B cell (primary cell): Measurements from ENCODE around the gene ZNF532. TPM values are rescaled to one million over a fixed set of nuclear protein-coding genes. Genes with fewer than 3 reads are reported as not detected.

Source experiments
- ATAC-seq: fragments of 200-7000 bp; cut with Tn5 transposase; one replicate; pipeline ENCODE4 v1.10.0; 2021; ENCODE audit warnings: low read depth, mild to moderate bottlenecking, moderate number of reproducible peaks, moderate library complexity
- CTCF ChIA-PET: fragments of 350-600 bp; sonication (Branson Sonifier 250); formaldehyde crosslinking; loops from one replicate; lab custom pipeline; 2021; ENCODE audit warnings: antibody characterized with exemption, inconsistent platforms; lab: Charles Lee
- POLR2A ChIA-PET: fragments of 350-600 bp; sonication (Branson Sonifier 250); formaldehyde crosslinking; loops from one replicate; lab custom pipeline; 2021; ENCODE audit warnings: antibody characterized with exemption; lab: Charles Lee
- DNase-seq: peaks from one replicate; pipeline ENCODE4 v3.0.0; 2013
- H2AFZ ChIP-seq: 2 replicates; pipeline ENCODE4 v1.6.1; 2012; ENCODE audit warnings: mild to moderate bottlenecking, low read depth, low read length; ENCODE audit not compliant: insufficient read depth, poor library complexity, severe bottlenecking
- H3K27ac ChIP-seq, 2 donors: 1 replicate in 1 of 2; 2 replicates in 1 of 2; pipeline ENCODE4 v1.5.1; 2012 to 2013; ENCODE audit warnings: low read length in 2 of 2, mild to moderate bottlenecking in 2 of 2, moderate library complexity in 1 of 2
- H3K27me3 ChIP-seq, 4 experiments: fragments of 200-600 bp in 1 of 4; sonication (generic) in 1 of 4; replicated peaks in 1 of 4; 1 replicate in 2 of 4; 2 replicates in 2 of 4; pipeline versions ENCODE4 v1.6.1 to v1.7.0; 2013 to 2016; ENCODE audit warnings: low read length in 3 of 4, mild to moderate bottlenecking in 2 of 4, mixed read lengths in 1 of 4, moderate library complexity in 1 of 4; ENCODE audit not compliant: insufficient read depth in 4 of 4, control insufficient read depth in 3 of 4; ENCODE audit errors: control extremely low read depth in 1 of 4
- H3K36me3 ChIP-seq, 2 experiments: replicated peaks in 1 of 2; 1 replicate in 1 of 2; 2 replicates in 1 of 2; pipeline versions ENCODE4 v1.6.1 to v1.7.1; 2013; ENCODE audit warnings: low read length in 1 of 2; ENCODE audit not compliant: insufficient read depth in 2 of 2, control insufficient read depth in 1 of 2; ENCODE audit errors: control extremely low read depth in 1 of 2, extremely low read depth in 1 of 2
- H3K4me1 ChIP-seq, 2 donors: fragments of 200-600 bp in 1 of 2; sonication (generic) in 1 of 2; 1 replicate in 1 of 2; 2 replicates in 1 of 2; pipeline versions ENCODE4 v1.5.1 to v1.6.1; 2013 to 2017; ENCODE audit warnings: low read length in 2 of 2; ENCODE audit not compliant: control insufficient read depth in 2 of 2, insufficient read depth in 2 of 2
- H3K4me2 ChIP-seq: replicated peaks from 2 replicates; pipeline ENCODE3; 2012; ENCODE audit warnings: mild to moderate bottlenecking, low read depth, low read length; ENCODE audit not compliant: poor library complexity, severe bottlenecking
- H3K4me3 ChIP-seq, 5 experiments: fragments of 200-600 bp in 1 of 5; sonication (generic) in 1 of 5; 1 replicate in 3 of 5; 2 replicates in 2 of 5; pipeline versions ENCODE4 v1.5.1 to v1.7.0; 2011 to 2016; ENCODE audit warnings: low read length in 4 of 5, mild to moderate bottlenecking in 4 of 5, low read depth in 2 of 5, control low read depth in 1 of 5, moderate library complexity in 1 of 5; ENCODE audit not compliant: insufficient read depth in 1 of 5; ENCODE audit errors: control extremely low read depth in 1 of 5, extremely low read depth in 1 of 5
- H3K79me2 ChIP-seq: fragments of 200-600 bp; sonication (generic); one replicate; pipeline ENCODE4 v1.6.0; 2016; ENCODE audit warnings: low read length; ENCODE audit not compliant: control insufficient read depth, insufficient read depth
- H3K9ac ChIP-seq: fragments of 200-600 bp; sonication (generic); 2 replicates; pipeline ENCODE4 v1.6.1; 2017; ENCODE audit warnings: mild to moderate bottlenecking, low read length, moderate library complexity
- H3K9me3 ChIP-seq, 3 donors: one replicate each; pipeline versions ENCODE4 v1.6.1 to v1.7.1; 2013; ENCODE audit warnings: low read length in 2 of 3; ENCODE audit not compliant: control insufficient read depth in 2 of 3, insufficient read depth in 1 of 3; ENCODE audit errors: control extremely low read depth in 1 of 3
- H4K20me1 ChIP-seq: 2 replicates; pipeline ENCODE4 v1.6.0; 2012; ENCODE audit warnings: mild to moderate bottlenecking, low read length; ENCODE audit not compliant: insufficient read depth, control insufficient read depth, poor library complexity, severe bottlenecking
- H3K27ac Mint-ChIP-seq: one replicate; pipeline ENCODE4 v1.8.0; 2021; ENCODE audit warnings: mixed read lengths
- H3K27me3 Mint-ChIP-seq: one replicate; pipeline ENCODE4 v1.8.0; 2021; ENCODE audit warnings: mixed read lengths
- H3K4me1 Mint-ChIP-seq: one replicate; pipeline ENCODE4 v1.8.0; 2021; ENCODE audit warnings: mixed read lengths
- H3K4me3 Mint-ChIP-seq: one replicate; pipeline ENCODE4 v1.8.0; 2021; ENCODE audit warnings: mixed read lengths
- H3K9me3 Mint-ChIP-seq: one replicate; pipeline ENCODE4 v1.8.0; 2022; ENCODE audit warnings: mixed read lengths; ENCODE audit not compliant: insufficient read depth
- EZH2 ChIP-seq: IDR thresholded peaks from 2 replicates; pipeline ENCODE4 v1.6.1; 2012; ENCODE audit warnings: borderline replicate concordance, low read depth, mild to moderate bottlenecking, moderate library complexity, low read length; ENCODE audit not compliant: insufficient read depth, poor library complexity, severe bottlenecking
- WGBS: methylation state at CpG from one replicate; pipeline ENCODE4 v1.1.5; 2013; ENCODE audit warnings: missing lambda C conversion rate; ENCODE audit not compliant: insufficient coverage; 5-methylcytosine and 5-hydroxymethylcytosine counted together
- intact Hi-C: fragments of 100-400 bp; cut with micrococcal nuclease; formaldehyde crosslinking; loops from one replicate; pipeline ENCODE4 v1.10.0; 2022
- polyA plus RNA-seq: library from polyadenylated mRNA; depleted of rRNA; stranded (reverse); fragments of >200 nt; gene quantifications from 2 replicates; pipeline ENCODE4 v1.2.3, GENCODE V29; 2012
- total RNA-seq, 2 donors: library from RNA; stranded (reverse); fragments of 120-200 nt in 1 of 2; gene quantifications; 1 replicate in 1 of 2; 2 replicates in 1 of 2; pipeline versions ENCODE4 v1.2.3 to v1.2.4, GENCODE V29; 2013 to 2022
- TF ChIP-seq, protein P1 (sequence below): fragments of 200-600 bp; IDR thresholded peaks from one replicate; pipeline ENCODE4 v1.8.0; 2022; ENCODE audit warnings: antibody characterized with exemption, mild to moderate bottlenecking

The ZNF532 gene
- total and polyA plus RNA-seq, 2 donors (not counting 1 experiment from before 2014, with no cell fraction given): 58.2 to 104 TPM

DNA sequence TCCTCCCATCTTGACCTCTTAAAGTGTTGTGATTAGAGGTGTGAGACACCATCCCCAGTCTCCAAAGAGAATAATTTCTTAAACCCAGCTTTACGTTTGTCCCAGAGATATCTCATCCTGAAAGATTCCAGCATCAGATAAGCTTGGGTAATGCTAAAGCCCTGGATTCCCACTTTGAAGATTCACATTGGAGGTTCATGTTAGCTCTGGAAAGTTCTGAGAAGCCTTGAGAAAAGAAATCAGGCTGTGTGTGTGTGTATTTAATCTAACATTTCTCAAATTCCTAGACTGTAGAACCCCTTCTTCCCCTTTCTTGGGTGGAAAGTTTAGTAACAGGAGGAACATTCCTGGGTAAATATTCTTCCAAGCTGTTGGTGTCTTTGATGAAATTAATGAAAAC, 18.0 kb downstream of the ZNF532 start:
- CTCF ChIA-PET: interaction anchor here (0.9 kb wide), 1 partner anchor 16 kb away, joined by 3 read pairs; no protein-coding TSS in a partner anchor

DNA sequence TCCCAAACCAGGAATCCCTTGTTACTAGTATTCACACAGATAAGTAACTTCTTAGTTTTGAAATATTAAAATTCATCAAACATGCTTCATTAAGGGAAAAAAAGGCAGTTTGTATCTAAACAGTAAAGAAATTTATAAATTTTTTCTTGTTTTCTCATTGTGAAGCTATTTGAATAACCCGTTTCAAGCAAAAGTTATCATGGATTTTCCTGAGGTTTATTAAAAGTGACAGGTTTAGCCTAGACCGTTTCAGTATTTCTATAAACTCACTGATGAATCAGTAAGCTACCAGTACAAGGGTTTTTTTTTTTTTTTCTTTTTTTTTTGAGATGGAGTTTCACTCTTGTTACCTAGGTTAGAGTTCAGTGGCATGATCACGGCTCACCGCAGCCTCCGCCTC, 20.0 kb downstream of the ZNF532 start:
- Histone ChIP-seq H3K36me3 (peaks cover 0 to 9% of the 10 kb centered on the region in 2 experiments), H3K4me1 (peaks cover 13 to 15% of the 10 kb centered on the region in 2 donors), H3K9ac (no peak overlapping the region), H3K27ac (no peak overlapping the region), H3K79me2 (no peaks in the 10 kb centered on the region), H3K27me3 (no peaks in the 10 kb centered on the region), H3K4me3 (no peak overlapping the region), H4K20me1 (no peaks in the 10 kb centered on the region), H3K9me3 (no peaks in the 10 kb centered on the region), H3K4me2 (no peak overlapping the region), H2AFZ (no peak overlapping the region)
- H3K27ac Mint-ChIP-seq: no peak overlapping the region
- DNase-seq (no peak), ATAC-seq (no peak)
- CTCF ChIA-PET: interaction anchor here (0.6 to 1.4 kb wide), 4 partner anchors 15 to 186 kb away, joined by 3 to 4 read pairs (median 3); no protein-coding TSS in a partner anchor
- TF ChIP-seq EZH2: no peak
- TF ChIP-seq, protein P1, sequence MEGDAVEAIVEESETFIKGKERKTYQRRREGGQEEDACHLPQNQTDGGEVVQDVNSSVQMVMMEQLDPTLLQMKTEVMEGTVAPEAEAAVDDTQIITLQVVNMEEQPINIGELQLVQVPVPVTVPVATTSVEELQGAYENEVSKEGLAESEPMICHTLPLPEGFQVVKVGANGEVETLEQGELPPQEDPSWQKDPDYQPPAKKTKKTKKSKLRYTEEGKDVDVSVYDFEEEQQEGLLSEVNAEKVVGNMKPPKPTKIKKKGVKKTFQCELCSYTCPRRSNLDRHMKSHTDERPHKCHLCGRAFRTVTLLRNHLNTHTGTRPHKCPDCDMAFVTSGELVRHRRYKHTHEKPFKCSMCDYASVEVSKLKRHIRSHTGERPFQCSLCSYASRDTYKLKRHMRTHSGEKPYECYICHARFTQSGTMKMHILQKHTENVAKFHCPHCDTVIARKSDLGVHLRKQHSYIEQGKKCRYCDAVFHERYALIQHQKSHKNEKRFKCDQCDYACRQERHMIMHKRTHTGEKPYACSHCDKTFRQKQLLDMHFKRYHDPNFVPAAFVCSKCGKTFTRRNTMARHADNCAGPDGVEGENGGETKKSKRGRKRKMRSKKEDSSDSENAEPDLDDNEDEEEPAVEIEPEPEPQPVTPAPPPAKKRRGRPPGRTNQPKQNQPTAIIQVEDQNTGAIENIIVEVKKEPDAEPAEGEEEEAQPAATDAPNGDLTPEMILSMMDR: no peak
- POLR2A ChIA-PET: interaction anchor here (0.6 to 1.2 kb wide), 2 partner anchors 18 to 22 kb away, joined by 3 to 10 read pairs; no protein-coding TSS in a partner anchor
- intact Hi-C loops: no loop called here
- peaks cover 23% of the 10 kb centered on the region for H3K4me1 Mint-ChIP-seq
- no CpG with 5 or more reads among the region's 5 CpGs for WGBS
- no peaks in the 10 kb centered on the region for H3K27me3 Mint-ChIP-seq
- H3K9me3 Mint-ChIP-seq: no peaks in the 10 kb centered on the region
- H3K4me3 Mint-ChIP-seq: no peak overlapping the region

More for the DNA sequence above, 18.0 kb downstream of the ZNF532 start:
- DNase-seq (no peak), ATAC-seq (no peak)
- WGBS: no CpG with 5 or more reads among the region's 1 CpG
- H3K27me3 Mint-ChIP-seq: no peaks in the 10 kb centered on the region
- H2AFZ ChIP-seq: no peak overlapping the region
- intact Hi-C loops: no loop called here
- no peak overlapping the region for H3K4me2 ChIP-seq
- POLR2A ChIA-PET: no interaction called here
- H3K4me3 ChIP-seq: no peak overlapping the region
- peaks cover 20% of the 10 kb centered on the region for H3K4me1 Mint-ChIP-seq
- no peak for TF ChIP-seq EZH2
- no peak overlapping the region for H3K27ac ChIP-seq
- H3K27me3 ChIP-seq: no peaks in the 10 kb centered on the region
- H3K4me3 Mint-ChIP-seq: no peak overlapping the region
- no peaks in the 10 kb centered on the region for H3K9me3 ChIP-seq
- H3K79me2 ChIP-seq: peaks cover under 1% of the 10 kb centered on the region
- no peaks in the 10 kb centered on the region for H4K20me1 ChIP-seq
- H3K9ac ChIP-seq: no peak overlapping the region
- H3K36me3 ChIP-seq: peaks cover 0 to 17% of the 10 kb centered on the region in 2 experiments
- no peak overlapping the region for H3K27ac Mint-ChIP-seq
- H3K9me3 Mint-ChIP-seq: no peaks in the 10 kb centered on the region
- H3K4me1 ChIP-seq: peaks cover 12% of the 10 kb centered on the region in 2 donors
